Activated CD4-positive, alpha-beta T cell treated with anti-CD3 and anti-CD28 coated beads for 1 hour (primary cell): ENCODE measurements around the gene COMMD9.

Experiments used
- DNase-seq: peaks from one replicate; pipeline ENCODE4 v3.0.0-alpha.2; 2020

Gene COMMD9

GRCh38 chr11:36295926-36296325 lies 6.7 kb upstream of the COMMD9 start, which contains the start of gene PRR5L:
Gene PRR5L (plus strand): TSS chr11:36296288. CDS start chr11:36401122, 104,834 bp downstream.
- no peak for DNase-seq

- DNase-seq: no peak
Measured at GRCh38 chr11:36292311-36292722, 3.1 kb upstream of the COMMD9 start.

- no peak for DNase-seq
Measured at GRCh38 chr11:36288442-36289225, 590 bp downstream of the COMMD9 start.

- no peak for DNase-seq
Measured at GRCh38 chr11:36282926-36283325, 6.3 kb downstream of the COMMD9 start.

GRCh38 chr11:36281850-36282249 lies 7.4 kb downstream of the COMMD9 start:
- no peak for DNase-seq

- DNase-seq: no peak
Measured at GRCh38 chr11:36280531-36280930, 8.7 kb downstream of the COMMD9 start.

GRCh38 chr11:36278531-36279282 lies 10.5 kb downstream of the COMMD9 start:
- DNase-seq: no peak

- no peak for DNase-seq
Measured at GRCh38 chr11:36274414-36274813, 14.8 kb downstream of the COMMD9 start.

- no peak for DNase-seq
Measured at GRCh38 chr11:36273110-36273509, 16.1 kb downstream of the COMMD9 start.

GRCh38 chr11:36271794-36272407 lies 17.3 kb downstream of the COMMD9 start:
- no peak for DNase-seq

- DNase-seq: no peak
Measured at GRCh38 chr11:36270701-36271100, 18.5 kb downstream of the COMMD9 start.

GRCh38 chr11:36268337-36268985 lies 20.8 kb downstream of the COMMD9 start:
- DNase-seq: no peak

GRCh38 chr11:36266767-36267166 lies 22.5 kb downstream of the COMMD9 start:
- no peak for DNase-seq

GRCh38 chr11:36265793-36266628 lies 23.2 kb downstream of the COMMD9 start:
- peak; percentile 26 for DNase-seq

- DNase-seq: no peak
Measured at GRCh38 chr11:36264973-36265344, 24.3 kb downstream of the COMMD9 start.

GRCh38 chr11:36264011-36264972 lies 24.9 kb downstream of the COMMD9 start:
- DNase-seq: no peak

GRCh38 chr11:36261094-36261493 lies 28.1 kb downstream of the COMMD9 start:
- no peak for DNase-seq

- no peak for DNase-seq
Measured at GRCh38 chr11:36258730-36259360, 30.4 kb downstream of the COMMD9 start.

- no peak for DNase-seq
Measured at GRCh38 chr11:36257351-36257750, 31.9 kb downstream of the COMMD9 start.

GRCh38 chr11:36254713-36255112 lies 34.5 kb downstream of the COMMD9 start:
- no peak for DNase-seq

GRCh38 chr11:36253238-36253637 lies 36.0 kb downstream of the COMMD9 start:
- no peak for DNase-seq
